Endometrial microvascular endothelial cells (primary cell): Measurements from ENCODE around the gene TBC1D22A. TPM values are rescaled to one million over a fixed set of nuclear protein-coding genes. Genes with fewer than 3 reads are reported as not detected.

Experiments used
- in situ Hi-C: cut with HindIII; loops from 2 replicates; pipeline ENCODE4 v1.10.0; 2017; ENCODE audit warnings: low sequenced_read_pairs, low pct_unique_long_range_greater_than_20kb; ENCODE audit errors: inconsistent ontology term
- total RNA-seq: library from RNA; depleted of rRNA; stranded (reverse); fragments of >200 nt; gene quantifications from one replicate; pipeline ENCODE4 v1.2.3, GENCODE V29; 2015; ENCODE audit errors: inconsistent ontology term

The TBC1D22A gene
- total RNA-seq, 1 donor from 2014 or later = 20.0 TPM

- in situ Hi-C loops = no loop called here
These were observed 143.4 kb downstream of the TBC1D22A start for GRCh38 chr22:46905834-46906233.

GRCh38 chr22:46906326-46907045, 144.0 kb downstream of the TBC1D22A start:
- in situ Hi-C loops = no loop called here

- in situ Hi-C loops = no loop called here
These were observed 145.1 kb downstream of the TBC1D22A start for GRCh38 chr22:46907241-46908215.

GRCh38 chr22:46908641-46909107, 146.2 kb downstream of the TBC1D22A start:
- in situ Hi-C loops = no loop called here

GRCh38 chr22:46909237-46910030, 147.0 kb downstream of the TBC1D22A start:
- in situ Hi-C loops = no loop called here

GRCh38 chr22:46910624-46911023, 148.2 kb downstream of the TBC1D22A start:
- in situ Hi-C loops = no loop called here

- in situ Hi-C loops = no loop called here
These were observed 148.9 kb downstream of the TBC1D22A start for GRCh38 chr22:46911346-46911745.

GRCh38 chr22:46913351-46913750, 150.9 kb downstream of the TBC1D22A start:
- in situ Hi-C loops = no loop called here

- in situ Hi-C loops = no loop called here
These were observed 152.0 kb downstream of the TBC1D22A start for GRCh38 chr22:46914481-46914880.

- in situ Hi-C loops = no loop called here
These were observed 152.8 kb downstream of the TBC1D22A start for GRCh38 chr22:46914916-46915894.

GRCh38 chr22:46915950-46916730, 153.7 kb downstream of the TBC1D22A start:
- in situ Hi-C loops = no loop called here

GRCh38 chr22:46916886-46917770, 154.7 kb downstream of the TBC1D22A start:
- in situ Hi-C loops = no loop called here

- in situ Hi-C loops = no loop called here
These were observed 155.3 kb downstream of the TBC1D22A start for GRCh38 chr22:46917771-46918101.

- in situ Hi-C loops = no loop called here
These were observed 155.7 kb downstream of the TBC1D22A start for GRCh38 chr22:46918197-46918596.

- in situ Hi-C loops = no loop called here
These were observed 159.6 kb downstream of the TBC1D22A start for GRCh38 chr22:46922037-46922436.

- in situ Hi-C loops = no loop called here
These were observed 160.9 kb downstream of the TBC1D22A start for GRCh38 chr22:46923394-46923793.
